Measurements from ENCODE around the gene NOTCH1. TPM values are rescaled to one million over a fixed set of nuclear protein-coding genes. Genes with fewer than 3 reads are reported as not detected.

NOTCH1 gene
- total RNA-seq, 2 donors from 2014 or later: 29.6 to 65.3 TPM

- 86 to 91% methylated on average over 10 of the region's 10 CpGs for WGBS, 2 donors
These were observed 23.8 kb upstream of the NOTCH1 start for GRCh38 chr9:136569526-136570148.

GRCh38 chr9:136568288-136569081 is 22.6 kb upstream of the NOTCH1 start:
- TF ChIP-seq CTCF (IDR thresholded peaks at IDR 0.05) (no peak), POLR2A (IDR thresholded peaks at IDR 0.05) (no peak)
- H3K4me3 ChIP-seq: no peak overlapping the region

More at GRCh38 chr9:136569526-136570148, 23.8 kb upstream of the NOTCH1 start:
- no peak overlapping the region for H3K27ac ChIP-seq
- no peak for DNase-seq
- intact Hi-C loops (cut with DNase I): no loop called here
- H3K27me3 ChIP-seq: no peaks in the 10 kb centered on the region
- peaks cover 34% of the 10 kb centered on the region for H3K4me1 ChIP-seq
- TF ChIP-seq CTCF (IDR thresholded peaks at IDR 0.05) (no peak), POLR2A (IDR thresholded peaks at IDR 0.05) (no peak)
- no peak for ATAC-seq
- no peaks in the 10 kb centered on the region for H3K36me3 ChIP-seq (replicated peaks in 1 of 2; ENCODE audit: insufficient read depth in 1 of 2, low read depth in 2 of 2)
- no peak overlapping the region for H3K4me3 ChIP-seq
- no peaks in the 10 kb centered on the region for H3K9me3 ChIP-seq

GRCh38 chr9:136567651-136568287 is 21.9 kb upstream of the NOTCH1 start:
- Histone ChIP-seq H3K36me3 (replicated peaks in 1 of 2; ENCODE audit: insufficient read depth in 1 of 2, low read depth in 2 of 2) (no peaks in the 10 kb centered on the region), H3K4me1 (peaks cover 42% of the 10 kb centered on the region), H3K27ac (peak overlapping the region in 3 of 4 donors; percentile 22 to 46 (median 25)), H3K9me3 (no peaks in the 10 kb centered on the region), H3K27me3 (no peaks in the 10 kb centered on the region), H3K4me3 (no peak overlapping the region)
- 47 to 64% methylated on average over 4 to 20 of the region's 27 CpGs for WGBS, 2 donors
- TF ChIP-seq POLR2A (IDR thresholded peaks at IDR 0.05): peak in 1 of 3 donors; percentile 18
- no peak for TF ChIP-seq CTCF (IDR thresholded peaks at IDR 0.05)
- peak; percentile 76 for ATAC-seq
- DNase-seq: peak; percentile 57 to 78 (median 72)
- intact Hi-C loops (cut with DNase I): no loop called here

More at GRCh38 chr9:136568288-136569081, 22.6 kb upstream of the NOTCH1 start:
- no peak for DNase-seq
- WGBS, 2 donors: 75 to 78% methylated on average over 4 to 23 of the region's 24 CpGs
- no peak for ATAC-seq
- intact Hi-C loops (cut with DNase I): no loop called here
- H3K36me3 ChIP-seq (replicated peaks in 1 of 2; ENCODE audit: insufficient read depth in 1 of 2, low read depth in 2 of 2): no peaks in the 10 kb centered on the region
- no peaks in the 10 kb centered on the region for H3K9me3 ChIP-seq
- peak overlapping the region in 2 of 4 donors; percentile 25 to 46 for H3K27ac ChIP-seq
- H3K27me3 ChIP-seq: no peaks in the 10 kb centered on the region
- H3K4me1 ChIP-seq: peaks cover 44% of the 10 kb centered on the region

- Histone ChIP-seq H3K4me3 (no peak overlapping the region), H3K36me3 (replicated peaks in 1 of 2; ENCODE audit: insufficient read depth in 1 of 2, low read depth in 2 of 2) (no peaks in the 10 kb centered on the region), H3K9me3 (no peaks in the 10 kb centered on the region), H3K4me1 (peaks cover 33% of the 10 kb centered on the region), H3K27me3 (no peaks in the 10 kb centered on the region), H3K27ac (no peak overlapping the region)
- TF ChIP-seq CTCF (IDR thresholded peaks at IDR 0.05): no peak
- no peak for TF ChIP-seq POLR2A (IDR thresholded peaks at IDR 0.05)
- WGBS, 2 donors: 48 to 65% methylated on average over 4 to 14 of the region's 14 CpGs
- DNase-seq (peak in 3 of 4 donors; percentile 43 to 67 (median 53)), ATAC-seq (no peak)
- intact Hi-C loops (cut with DNase I): no loop called here
These were observed 21.1 kb upstream of the NOTCH1 start for GRCh38 chr9:136566901-136567300.

Measured in body of pancreas (tissue), 4 donors.